Measurements from ENCODE around the gene SV2C.

- TF ChIP-seq EZH2phosphoT487 (IDR thresholded peaks at IDR 0.05; ENCODE audit: low read length) (no peak), CTCF (IDR thresholded peaks at IDR 0.05; ENCODE audit: low read length) (no peak), EZH2 (optimal IDR thresholded peaks at IDR 0.05; ENCODE audit: low read depth, low read length) (no peak)
Observed at GRCh38 chr5:76081811-76082771, 1.1 kb upstream of the SV2C start.
